A549 (cell line): ENCODE measurements around the gene CD22.
"Not testable (repeated sequence)": the region's sequence is repeated elsewhere in the genome, so short reads cannot be mapped to it uniquely, and the experiment has no call there.

Source experiments
- BHLHE40 ChIP-seq: IDR thresholded peaks from 2 replicates; pipeline ENCODE4 v1.6.1; 2012; ENCODE audit warnings: low read depth, low read length, inconsistent platforms
- CBX2 ChIP-seq: fragments of 200-600 bp; sonication (generic); IDR thresholded peaks from 2 replicates; pipeline ENCODE4 v1.6.1; 2016; ENCODE audit warnings: low read depth, mild to moderate bottlenecking, borderline replicate concordance
- ESRRA ChIP-seq: fragments of 150-350 bp; IDR thresholded peaks from 2 replicates; pipeline ENCODE4 v1.6.1; 2014; ENCODE audit warnings: mild to moderate bottlenecking, low read length, borderline replicate concordance
- MAFK ChIP-seq: fragments of 450-650 bp; IDR thresholded peaks from 2 replicates; pipeline ENCODE4 v1.6.1; 2014; ENCODE audit not compliant: partially characterized antibody
- POLR2A ChIP-seq: IDR thresholded peaks from 2 replicates; pipeline ENCODE4 v1.6.1; 2012; ENCODE audit warnings: mild to moderate bottlenecking, low read length
- POLR2AphosphoS2 ChIP-seq: conservative IDR thresholded peaks from 2 replicates; pipeline ENCODE4 v1.6.1; 2012; ENCODE audit warnings: low read length, improper control_type of control experiment, inconsistent platforms
- RAD21 ChIP-seq, 2 experiments: fragments of >200 bp in 1 of 2; sonication (Bioruptor Twin) in 1 of 2; formaldehyde crosslinking in 1 of 2; IDR thresholded peaks in 1 of 2; conservative IDR thresholded peaks in 1 of 2; 2 replicates in 1 of 2; 3 replicates in 1 of 2; pipeline ENCODE4 v1.6.1; 2012 to 2018; ENCODE audit warnings: inconsistent platforms in 1 of 2
- RNF2 ChIP-seq: fragments of 200-600 bp; sonication (generic); IDR thresholded peaks from 2 replicates; pipeline ENCODE4 v1.6.1; 2016; ENCODE audit warnings: low read depth, mild to moderate bottlenecking, antibody characterized with exemption, moderate library complexity, borderline replicate concordance
- TF ChIP-seq, protein P1 (sequence below): fragments of >200 bp; sonication (Bioruptor Twin); formaldehyde crosslinking; IDR thresholded peaks from 3 replicates; pipeline ENCODE4 v1.5.1; 2016
- TF ChIP-seq, protein P2 (sequence below): IDR thresholded peaks from 2 replicates; pipeline ENCODE4 v1.6.1; 2012; ENCODE audit warnings: low read depth, borderline replicate concordance

DNA sequence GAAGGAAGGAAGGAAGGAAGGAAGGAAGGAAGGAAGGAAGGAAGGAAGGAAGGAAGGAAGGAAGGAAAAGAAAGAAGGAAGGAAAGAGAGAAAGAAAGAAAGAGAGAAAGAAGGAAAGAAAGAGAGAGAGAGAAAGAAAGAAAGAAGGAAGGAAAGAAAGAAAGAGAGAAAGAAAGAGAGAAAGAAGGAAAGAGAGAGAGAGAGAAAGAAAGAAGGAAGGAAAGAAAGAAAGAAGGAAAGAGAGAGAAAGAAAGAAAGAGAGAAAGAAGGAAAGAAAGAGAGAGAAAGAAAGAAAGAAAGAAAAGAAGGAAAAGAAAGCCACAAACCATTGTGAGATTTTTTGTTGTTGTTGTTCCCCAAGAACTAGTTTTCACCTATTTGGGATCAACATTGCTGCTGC, 45.0 kb downstream of the CD22 start:
- not testable (repeated sequence) for TF ChIP-seq BHLHE40; RNF2; POLR2AphosphoS2; RAD21 (conservative IDR thresholded peaks at IDR 0.05 in 1 of 2, IDR thresholded peaks at IDR 0.05 in 1 of 2); MAFK; POLR2A; ESRRA; CBX2
- TF ChIP-seq, protein P1, sequence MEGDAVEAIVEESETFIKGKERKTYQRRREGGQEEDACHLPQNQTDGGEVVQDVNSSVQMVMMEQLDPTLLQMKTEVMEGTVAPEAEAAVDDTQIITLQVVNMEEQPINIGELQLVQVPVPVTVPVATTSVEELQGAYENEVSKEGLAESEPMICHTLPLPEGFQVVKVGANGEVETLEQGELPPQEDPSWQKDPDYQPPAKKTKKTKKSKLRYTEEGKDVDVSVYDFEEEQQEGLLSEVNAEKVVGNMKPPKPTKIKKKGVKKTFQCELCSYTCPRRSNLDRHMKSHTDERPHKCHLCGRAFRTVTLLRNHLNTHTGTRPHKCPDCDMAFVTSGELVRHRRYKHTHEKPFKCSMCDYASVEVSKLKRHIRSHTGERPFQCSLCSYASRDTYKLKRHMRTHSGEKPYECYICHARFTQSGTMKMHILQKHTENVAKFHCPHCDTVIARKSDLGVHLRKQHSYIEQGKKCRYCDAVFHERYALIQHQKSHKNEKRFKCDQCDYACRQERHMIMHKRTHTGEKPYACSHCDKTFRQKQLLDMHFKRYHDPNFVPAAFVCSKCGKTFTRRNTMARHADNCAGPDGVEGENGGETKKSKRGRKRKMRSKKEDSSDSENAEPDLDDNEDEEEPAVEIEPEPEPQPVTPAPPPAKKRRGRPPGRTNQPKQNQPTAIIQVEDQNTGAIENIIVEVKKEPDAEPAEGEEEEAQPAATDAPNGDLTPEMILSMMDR: not testable (repeated sequence)
- TF ChIP-seq, protein P2, sequence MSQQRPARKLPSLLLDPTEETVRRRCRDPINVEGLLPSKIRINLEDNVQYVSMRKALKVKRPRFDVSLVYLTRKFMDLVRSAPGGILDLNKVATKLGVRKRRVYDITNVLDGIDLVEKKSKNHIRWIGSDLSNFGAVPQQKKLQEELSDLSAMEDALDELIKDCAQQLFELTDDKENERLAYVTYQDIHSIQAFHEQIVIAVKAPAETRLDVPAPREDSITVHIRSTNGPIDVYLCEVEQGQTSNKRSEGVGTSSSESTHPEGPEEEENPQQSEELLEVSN: not testable (repeated sequence)
